ENCODE measurements around the gene ERI3.

ERI3 gene

DNA sequence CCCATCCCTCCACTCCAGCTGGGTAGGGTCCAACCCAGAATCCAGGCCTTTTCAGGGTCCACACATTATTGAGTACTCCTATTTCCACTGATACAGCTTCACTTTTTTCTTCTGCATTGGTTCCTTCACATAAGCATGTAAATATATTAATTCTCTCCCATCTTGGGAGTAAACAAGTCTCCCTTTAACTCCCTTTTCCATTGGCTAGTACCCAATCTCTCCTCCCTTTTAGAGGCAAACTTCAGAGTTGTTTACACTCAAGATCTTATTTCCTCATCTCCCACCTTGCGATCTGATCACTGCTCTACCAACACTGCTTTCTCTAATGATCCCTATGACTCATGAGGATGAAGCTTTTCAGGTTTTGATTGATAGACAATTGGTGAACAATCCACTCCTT, 121.5 kb downstream of the ERI3 start:
- TF ChIP-seq, protein P1, sequence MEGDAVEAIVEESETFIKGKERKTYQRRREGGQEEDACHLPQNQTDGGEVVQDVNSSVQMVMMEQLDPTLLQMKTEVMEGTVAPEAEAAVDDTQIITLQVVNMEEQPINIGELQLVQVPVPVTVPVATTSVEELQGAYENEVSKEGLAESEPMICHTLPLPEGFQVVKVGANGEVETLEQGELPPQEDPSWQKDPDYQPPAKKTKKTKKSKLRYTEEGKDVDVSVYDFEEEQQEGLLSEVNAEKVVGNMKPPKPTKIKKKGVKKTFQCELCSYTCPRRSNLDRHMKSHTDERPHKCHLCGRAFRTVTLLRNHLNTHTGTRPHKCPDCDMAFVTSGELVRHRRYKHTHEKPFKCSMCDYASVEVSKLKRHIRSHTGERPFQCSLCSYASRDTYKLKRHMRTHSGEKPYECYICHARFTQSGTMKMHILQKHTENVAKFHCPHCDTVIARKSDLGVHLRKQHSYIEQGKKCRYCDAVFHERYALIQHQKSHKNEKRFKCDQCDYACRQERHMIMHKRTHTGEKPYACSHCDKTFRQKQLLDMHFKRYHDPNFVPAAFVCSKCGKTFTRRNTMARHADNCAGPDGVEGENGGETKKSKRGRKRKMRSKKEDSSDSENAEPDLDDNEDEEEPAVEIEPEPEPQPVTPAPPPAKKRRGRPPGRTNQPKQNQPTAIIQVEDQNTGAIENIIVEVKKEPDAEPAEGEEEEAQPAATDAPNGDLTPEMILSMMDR (IDR thresholded peaks at IDR 0.05; ENCODE audit: low read length), result no peak
- no peak for TF ChIP-seq EZH2 (IDR thresholded peaks at IDR 0.05; ENCODE audit: borderline replicate concordance, low read length)

DNA sequence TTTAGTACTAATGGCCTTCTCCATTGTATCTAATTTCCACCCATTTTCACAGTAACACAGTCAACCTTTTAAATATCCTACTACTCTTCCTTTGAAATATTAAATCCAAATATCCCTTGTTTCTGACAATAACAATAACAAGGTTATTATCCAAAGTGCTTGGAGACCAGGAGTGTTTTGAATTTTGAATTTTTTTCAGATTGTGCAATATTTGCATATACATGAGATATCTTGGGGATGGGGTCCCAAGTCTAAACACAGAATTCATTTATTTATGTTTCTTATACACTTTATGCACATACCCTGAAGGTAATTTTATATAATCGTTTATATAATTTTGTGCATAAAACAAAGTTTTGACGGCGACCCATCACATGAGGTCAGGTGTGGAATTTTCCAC, 124.3 kb downstream of the ERI3 start:
- H3K4me3 ChIP-seq (ENCODE audit: low read depth, low read length, poor library complexity, severe bottlenecking), result no peak overlapping the region
- no peak overlapping the region for H3K4me2 ChIP-seq (ENCODE audit: low read length)
- no peaks in the 10 kb centered on the region for H3K79me2 ChIP-seq (ENCODE audit: insufficient read depth, low read length)
- H3K9ac ChIP-seq (ENCODE audit: low read length), result no peak overlapping the region
- no peaks in the 10 kb centered on the region for H4K20me1 ChIP-seq (ENCODE audit: insufficient read depth, low read length)
- no peak overlapping the region for H3K27ac ChIP-seq (ENCODE audit: low read depth, low read length, poor library complexity, severe bottlenecking)
- peaks cover 12% of the 10 kb centered on the region; the same call in 1 of the 2 replicates for H3K36me3 ChIP-seq (ENCODE audit: insufficient read depth, low read length)
- H3K9me2 ChIP-seq (ENCODE audit: low read depth, low read length), result no peaks in the 10 kb centered on the region
- H3K27me3 ChIP-seq (ENCODE audit: insufficient read depth, low read length), result no peaks in the 10 kb centered on the region
- no peaks in the 10 kb centered on the region for H3F3A ChIP-seq (ENCODE audit: insufficient read depth, low read length)
- H3K9me3 ChIP-seq (ENCODE audit: low read length), result no peaks in the 10 kb centered on the region
- H2AFZ ChIP-seq (ENCODE audit: low read length), result no peak overlapping the region
- TF ChIP-seq EZH2 (IDR thresholded peaks at IDR 0.05; ENCODE audit: borderline replicate concordance, low read length), result no peak
- TF ChIP-seq, protein P1 (IDR thresholded peaks at IDR 0.05; ENCODE audit: low read length), result no peak
- H3K4me1 ChIP-seq (ENCODE audit: insufficient read depth, low read length, severe bottlenecking), result no peaks in the 10 kb centered on the region

More for the DNA sequence above, 121.5 kb downstream of the ERI3 start:
- Histone ChIP-seq H3K27ac (ENCODE audit: low read depth, low read length, poor library complexity, severe bottlenecking) (no peak overlapping the region), H2AFZ (ENCODE audit: low read length) (no peak overlapping the region), H3K36me3 (ENCODE audit: insufficient read depth, low read length) (peaks cover 5% of the 10 kb centered on the region; the same call in 1 of the 2 replicates), H3K9ac (ENCODE audit: low read length) (no peak overlapping the region), H3K9me3 (ENCODE audit: low read length) (no peaks in the 10 kb centered on the region), H3K4me2 (ENCODE audit: low read length) (no peak overlapping the region), H3K4me3 (ENCODE audit: low read depth, low read length, poor library complexity, severe bottlenecking) (no peak overlapping the region), H3K27me3 (ENCODE audit: insufficient read depth, low read length) (no peaks in the 10 kb centered on the region), H3K9me2 (ENCODE audit: low read depth, low read length) (no peaks in the 10 kb centered on the region), H3K79me2 (ENCODE audit: insufficient read depth, low read length) (no peaks in the 10 kb centered on the region), H3K4me1 (ENCODE audit: insufficient read depth, low read length, severe bottlenecking) (no peaks in the 10 kb centered on the region), H4K20me1 (ENCODE audit: insufficient read depth, low read length) (no peaks in the 10 kb centered on the region), H3F3A (ENCODE audit: insufficient read depth, low read length) (no peaks in the 10 kb centered on the region)

DNA sequence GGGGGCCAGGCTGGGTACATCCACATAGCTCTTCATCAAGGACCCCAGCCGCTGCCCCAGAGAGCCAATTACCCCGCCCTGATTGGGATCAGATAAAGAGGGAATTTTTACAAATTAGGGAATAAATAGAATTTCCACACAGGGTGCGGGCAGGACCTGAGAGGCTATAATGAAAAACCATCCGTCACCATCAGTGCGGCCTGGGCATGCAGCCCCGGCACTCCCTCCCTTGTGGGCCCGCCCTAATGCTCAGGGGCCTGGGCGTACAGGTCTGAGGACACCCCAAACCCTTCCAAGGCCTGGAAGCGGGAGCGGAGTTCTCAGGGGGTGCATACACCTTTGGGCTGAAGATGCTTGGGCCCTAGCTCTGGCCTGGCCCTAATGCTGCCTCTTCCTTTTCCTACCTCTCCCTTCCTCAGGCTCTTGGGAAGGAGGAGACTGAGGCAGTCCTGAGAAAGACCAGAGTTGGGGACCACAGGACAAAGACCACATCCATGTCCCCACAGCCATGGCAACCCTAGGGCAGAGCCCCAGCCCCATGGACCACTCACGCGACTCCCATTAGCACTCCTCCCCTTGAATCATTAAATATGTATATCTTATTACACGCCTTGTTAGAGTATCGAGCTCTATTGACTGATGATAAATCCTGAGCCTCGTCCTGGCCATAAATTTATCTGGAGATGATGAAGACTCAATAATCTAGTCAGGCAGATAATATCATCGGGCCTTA, 125.5 kb downstream of the ERI3 start:
- no peak overlapping the region for H3K4me2 ChIP-seq (ENCODE audit: low read length)
- no peaks in the 10 kb centered on the region for H3K79me2 ChIP-seq (ENCODE audit: insufficient read depth, low read length)
- H3K9me3 ChIP-seq (ENCODE audit: low read length), result no peaks in the 10 kb centered on the region
- TF ChIP-seq, protein P1 (IDR thresholded peaks at IDR 0.05; ENCODE audit: low read length), result no peak
- no peak for TF ChIP-seq EZH2 (IDR thresholded peaks at IDR 0.05; ENCODE audit: borderline replicate concordance, low read length)
- no peak overlapping the region for H3K27ac ChIP-seq (ENCODE audit: low read depth, low read length, poor library complexity, severe bottlenecking)
- H2AFZ ChIP-seq (ENCODE audit: low read length), result no peak overlapping the region
- H3K4me1 ChIP-seq (ENCODE audit: insufficient read depth, low read length, severe bottlenecking), result no peaks in the 10 kb centered on the region
- H3K9me2 ChIP-seq (ENCODE audit: low read depth, low read length), result no peaks in the 10 kb centered on the region
- H3K4me3 ChIP-seq (ENCODE audit: low read depth, low read length, poor library complexity, severe bottlenecking), result no peak overlapping the region
- peaks cover 18% of the 10 kb centered on the region; the same call in 1 of the 2 replicates for H3K36me3 ChIP-seq (ENCODE audit: insufficient read depth, low read length)
- no peaks in the 10 kb centered on the region for H3F3A ChIP-seq (ENCODE audit: insufficient read depth, low read length)
- H3K9ac ChIP-seq (ENCODE audit: low read length), result no peak overlapping the region
- H4K20me1 ChIP-seq (ENCODE audit: insufficient read depth, low read length), result no peaks in the 10 kb centered on the region
- H3K27me3 ChIP-seq (ENCODE audit: insufficient read depth, low read length), result no peaks in the 10 kb centered on the region
